ENCODE results near the gene SMARCD3. TPM values are rescaled to one million over a fixed set of nuclear protein-coding genes. Genes with fewer than 3 reads are reported as not detected.

The SMARCD3 gene
- total RNA-seq, 6 experiments from 2014 or later: 2.4 to 7.3 (median 2.7) TPM

DNA sequence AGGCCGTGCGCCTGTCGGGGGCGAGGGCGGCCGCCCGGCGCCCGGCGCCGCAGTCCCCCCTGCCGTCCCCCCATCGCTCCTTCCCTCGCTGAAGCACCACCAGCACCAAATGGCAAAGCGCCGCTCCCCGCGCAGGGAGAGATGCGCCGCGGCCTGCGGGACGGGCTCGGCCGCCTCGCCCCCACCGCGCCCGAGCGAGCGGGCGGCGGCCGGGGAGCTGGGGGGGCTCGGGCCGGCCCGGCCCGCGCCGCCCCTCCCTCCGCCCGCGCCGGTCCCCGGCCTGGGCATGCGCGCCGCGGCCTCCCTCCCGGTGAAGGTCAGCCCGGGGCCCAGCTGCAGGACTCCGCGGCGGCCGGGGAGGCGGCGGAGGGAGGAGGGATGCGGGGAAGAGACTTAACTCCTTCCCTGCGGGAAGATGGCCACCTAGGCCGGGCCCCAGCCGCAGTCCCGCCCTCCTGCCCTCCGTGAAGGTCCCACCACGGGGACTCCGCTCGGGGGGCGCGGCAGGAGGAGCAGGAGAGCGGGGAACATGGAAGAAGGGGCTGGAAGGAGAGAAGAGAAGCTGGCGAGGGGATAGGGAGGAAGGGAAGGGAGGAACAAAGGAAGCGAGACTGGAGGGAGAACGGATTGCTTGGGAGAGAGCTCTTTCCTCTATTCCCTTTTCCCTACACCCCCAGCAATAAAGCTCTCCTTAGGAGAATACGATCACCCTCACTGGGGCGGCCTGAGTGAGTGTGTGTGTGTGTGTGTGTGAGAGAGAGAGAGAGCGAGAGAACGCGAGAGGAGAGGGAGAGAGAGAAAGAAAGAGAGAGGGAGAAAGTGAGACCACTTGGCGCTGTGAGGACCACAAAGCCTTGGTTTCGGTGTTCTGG, 3.4 kb upstream of the SMARCD3 start:
- no peak for TF ChIP-seq POLR2A (IDR thresholded peaks at IDR 0.05)
- TF ChIP-seq, protein P1, sequence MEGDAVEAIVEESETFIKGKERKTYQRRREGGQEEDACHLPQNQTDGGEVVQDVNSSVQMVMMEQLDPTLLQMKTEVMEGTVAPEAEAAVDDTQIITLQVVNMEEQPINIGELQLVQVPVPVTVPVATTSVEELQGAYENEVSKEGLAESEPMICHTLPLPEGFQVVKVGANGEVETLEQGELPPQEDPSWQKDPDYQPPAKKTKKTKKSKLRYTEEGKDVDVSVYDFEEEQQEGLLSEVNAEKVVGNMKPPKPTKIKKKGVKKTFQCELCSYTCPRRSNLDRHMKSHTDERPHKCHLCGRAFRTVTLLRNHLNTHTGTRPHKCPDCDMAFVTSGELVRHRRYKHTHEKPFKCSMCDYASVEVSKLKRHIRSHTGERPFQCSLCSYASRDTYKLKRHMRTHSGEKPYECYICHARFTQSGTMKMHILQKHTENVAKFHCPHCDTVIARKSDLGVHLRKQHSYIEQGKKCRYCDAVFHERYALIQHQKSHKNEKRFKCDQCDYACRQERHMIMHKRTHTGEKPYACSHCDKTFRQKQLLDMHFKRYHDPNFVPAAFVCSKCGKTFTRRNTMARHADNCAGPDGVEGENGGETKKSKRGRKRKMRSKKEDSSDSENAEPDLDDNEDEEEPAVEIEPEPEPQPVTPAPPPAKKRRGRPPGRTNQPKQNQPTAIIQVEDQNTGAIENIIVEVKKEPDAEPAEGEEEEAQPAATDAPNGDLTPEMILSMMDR (IDR thresholded peaks at IDR 0.05): no peak
- no peaks in the 10 kb centered on the region for H3K36me3 ChIP-seq
- WGBS (ENCODE audit: insufficient coverage, low coverage, low lambda C conversion rate, missing lambda C conversion rate): 15% methylated on average over 22 of the region's 79 CpGs
- no peaks in the 10 kb centered on the region for H3K27me3 ChIP-seq
- intact Hi-C loops (cut with DNase I): no loop called here
- peaks cover 0 to 15% (median 0%) of the 10 kb centered on the region in 4 donors for H3K4me1 ChIP-seq
- no peak for DNase-seq
- H3K4me3 ChIP-seq: peak overlapping the region; percentile 18 to 42 (median 39)
- no peaks in the 10 kb centered on the region for H3K9me3 ChIP-seq
- peak; percentile 30 to 43 (median 36) for ATAC-seq
- peak overlapping the region; percentile 13 to 57 (median 36) for H3K27ac ChIP-seq

DNA sequence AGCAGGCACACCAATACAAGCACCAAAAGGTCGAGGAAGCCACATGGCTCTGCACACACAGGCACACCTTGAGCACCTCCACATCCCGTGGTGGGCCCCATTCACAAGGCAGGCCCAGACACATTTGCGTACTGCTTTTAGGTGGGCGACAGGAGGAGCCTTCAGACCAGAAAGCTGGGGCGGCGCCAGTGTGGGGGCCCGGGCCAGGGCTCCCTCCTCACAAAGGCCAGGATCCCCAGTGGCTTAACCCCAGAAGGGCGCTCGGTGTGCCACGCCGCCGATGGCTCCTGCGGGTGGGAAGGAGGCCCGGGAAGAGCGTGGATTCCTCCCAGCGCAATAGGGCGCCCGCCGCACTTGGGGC, 2.8 kb upstream of the SMARCD3 start:
- no peak for ATAC-seq
- no peak for DNase-seq
- H3K27me3 ChIP-seq: no peaks in the 10 kb centered on the region
- TF ChIP-seq POLR2A (IDR thresholded peaks at IDR 0.05): no peak
- TF ChIP-seq, protein P1 (IDR thresholded peaks at IDR 0.05): no peak
- H3K9me3 ChIP-seq: no peaks in the 10 kb centered on the region
- H3K4me3 ChIP-seq: peak overlapping the region; percentile 7 to 42 (median 9)
- H3K4me1 ChIP-seq: peaks cover 0 to 15% (median 0%) of the 10 kb centered on the region in 4 donors
- WGBS (ENCODE audit: insufficient coverage, low coverage, low lambda C conversion rate, missing lambda C conversion rate): 18% methylated on average over 5 of the region's 19 CpGs
- H3K36me3 ChIP-seq: no peaks in the 10 kb centered on the region
- H3K27ac ChIP-seq: peak overlapping the region in 2 of 3 donors; percentile 5 to 36
- intact Hi-C loops (cut with DNase I): no loop called here

- H3K4me1 ChIP-seq: peaks cover 0 to 15% (median 0%) of the 10 kb centered on the region in 4 donors
- whole genome bisulfite sequencing (ENCODE audit: insufficient coverage, low coverage, low lambda C conversion rate, missing lambda C conversion rate): 60% methylated on average over 6 of the region's 7 CpGs
- no peaks in the 10 kb centered on the region for H3K36me3 ChIP-seq
- DNase-seq (no peak), ATAC-seq (no peak)
- TF ChIP-seq, protein P1 (IDR thresholded peaks at IDR 0.05): no peak
- no peak for TF ChIP-seq POLR2A (IDR thresholded peaks at IDR 0.05)
- no peak overlapping the region for H3K27ac ChIP-seq
- peaks cover 0 to 2% of the 10 kb centered on the region in 2 donors for H3K27me3 ChIP-seq
- intact Hi-C loops (cut with DNase I): no loop called here
- H3K4me3 ChIP-seq: no peak overlapping the region
- H3K9me3 ChIP-seq: no peaks in the 10 kb centered on the region
These were observed 2.0 kb upstream of the SMARCD3 start for GRCh38 chr7:151250181-151251132.

GRCh38 chr7:151249732-151250072, 1.2 kb upstream of the SMARCD3 start:
- Histone ChIP-seq H3K4me1 (peaks cover 0 to 19% (median 0%) of the 10 kb centered on the region in 4 donors), H3K27me3 (peaks cover 0 to 8% of the 10 kb centered on the region in 2 donors), H3K9me3 (no peaks in the 10 kb centered on the region), H3K36me3 (no peaks in the 10 kb centered on the region), H3K27ac (peak overlapping the region; percentile 44 to 70 (median 52)), H3K4me3 (no peak overlapping the region)
- intact Hi-C loops (cut with DNase I): no loop called here
- ATAC-seq (peak in 1 of 4 donors; percentile 11), DNase-seq (no peak)
- WGBS (ENCODE audit: insufficient coverage, low coverage, low lambda C conversion rate, missing lambda C conversion rate): 7% methylated on average over 4 of the region's 5 CpGs
- TF ChIP-seq POLR2A (IDR thresholded peaks at IDR 0.05): no peak
- TF ChIP-seq, protein P1 (IDR thresholded peaks at IDR 0.05): no peak
